Left lobe of liver (tissue), 2 donors: ENCODE data around the gene NECAB3. TPM values are rescaled to one million over a fixed set of nuclear protein-coding genes. Genes with fewer than 3 reads are reported as not detected.
A peak's percentile ranks its signal among the peaks of the same experiment; 100 is the strongest.

Source experiments
- ATAC-seq: fragments of 200-7000 bp; cut with Tn5 transposase; one replicate; pipeline ENCODE4 v1.9.1; 2020; ENCODE audit warnings: mild to moderate bottlenecking, moderate library complexity
- DNase-seq: peaks from one replicate; pipeline ENCODE4 v3.0.0-alpha.2; 2020; ENCODE audit warnings: low spot score
- total RNA-seq: library from RNA; stranded (reverse); gene quantifications from one replicate; pipeline ENCODE4 v1.2.1, GENCODE V29; 2021
- donor health status: DM: no; HTN: no; CAD: no; lungs with moderate emphysema.
- donor health status: DM: no; HTN: yes; CAD: no.

The NECAB3 gene
- total RNA-seq, 1 donor from 2014 or later: 19.9 TPM

GRCh38 chr20:33679758-33680485 lies 5.7 kb upstream of the NECAB3 start:
- no peak for DNase-seq
- no peak for ATAC-seq

GRCh38 chr20:33677991-33678702 lies 3.9 kb upstream of the NECAB3 start:
- DNase-seq (no peak), ATAC-seq (no peak)

GRCh38 chr20:33676652-33677645 lies 2.7 kb upstream of the NECAB3 start:
- ATAC-seq (no peak), DNase-seq (no peak)

GRCh38 chr20:33676121-33676520 lies 1.9 kb upstream of the NECAB3 start:
- no peak for ATAC-seq

GRCh38 chr20:33675136-33675959 lies 1.1 kb upstream of the NECAB3 start:
- ATAC-seq: no peak
- DNase-seq: no peak

More at GRCh38 chr20:33676121-33676520, 1.9 kb upstream of the NECAB3 start:
- no peak for DNase-seq

- ATAC-seq (peak; percentile 12), DNase-seq (no peak)
Measured at GRCh38 chr20:33673410-33674293, 576 bp downstream of the NECAB3 start.

- no peak for ATAC-seq
- DNase-seq: no peak
Measured at GRCh38 chr20:33673114-33673409, 1.2 kb downstream of the NECAB3 start.

GRCh38 chr20:33672426-33673113 lies 1.7 kb downstream of the NECAB3 start:
- DNase-seq: no peak
- no peak for ATAC-seq

- DNase-seq (no peak), ATAC-seq (no peak)
Measured at GRCh38 chr20:33671573-33672288, 2.5 kb downstream of the NECAB3 start.

GRCh38 chr20:33670715-33671499 lies 3.3 kb downstream of the NECAB3 start:
- ATAC-seq: no peak
- no peak for DNase-seq

- ATAC-seq: no peak
- no peak for DNase-seq
Measured at GRCh38 chr20:33669873-33670640, 4.2 kb downstream of the NECAB3 start.

GRCh38 chr20:33669224-33669623 lies 5.0 kb downstream of the NECAB3 start:
- ATAC-seq: no peak
- DNase-seq: no peak

- ATAC-seq: no peak
- DNase-seq: no peak
Measured at GRCh38 chr20:33668466-33669155, 5.6 kb downstream of the NECAB3 start.

- ATAC-seq (peak; percentile 74), DNase-seq (peak; percentile 85)
Measured at GRCh38 chr20:33667676-33668465, 6.4 kb downstream of the NECAB3 start.

- ATAC-seq (peak; percentile 61), DNase-seq (peak; percentile 82)
Measured at GRCh38 chr20:33667245-33667675, 7.0 kb downstream of the NECAB3 start.
